Lung (tissue), 12 donors: ENCODE data around the gene CMTM5. TPM values are rescaled to one million over a fixed set of nuclear protein-coding genes. Genes with fewer than 3 reads are reported as not detected.

ENCODE experiments used
- ATAC-seq: fragments of 200-7000 bp; cut with Tn5 transposase; one replicate; pipeline ENCODE4 v1.9.1; 2020; ENCODE audit warnings: moderate number of reproducible peaks; ENCODE audit not compliant: insufficient read depth, low FRiP score
- DNase-seq, 3 donors: peaks; one replicate each; pipeline ENCODE4 v3.0.0-alpha.2; 2013 to 2017
- H3K27ac ChIP-seq, 2 donors: one replicate each; pipeline ENCODE4 v1.5.1; 2013; ENCODE audit warnings: mild to moderate bottlenecking in 2 of 2, moderate library complexity in 2 of 2, control low read depth in 1 of 2, inconsistent platforms in 1 of 2, low read depth in 1 of 2, low read length in 1 of 2
- H3K27me3 ChIP-seq, 3 donors: one replicate each; pipeline ENCODE4 v1.5.1; 2013; ENCODE audit warnings: low read length in 2 of 3; ENCODE audit not compliant: control insufficient read depth in 3 of 3, insufficient read depth in 3 of 3
- H3K36me3 ChIP-seq, 4 donors: one replicate each; pipeline ENCODE4 v1.5.1; 2013; ENCODE audit warnings: low read length in 4 of 4, mild to moderate bottlenecking in 1 of 4, moderate library complexity in 1 of 4; ENCODE audit not compliant: control insufficient read depth in 4 of 4, insufficient read depth in 4 of 4
- H3K4me1 ChIP-seq, 5 donors: one replicate each; pipeline ENCODE4 v1.5.1; 2013; ENCODE audit warnings: low read length in 5 of 5, mild to moderate bottlenecking in 2 of 5, moderate library complexity in 1 of 5; ENCODE audit not compliant: control insufficient read depth in 5 of 5, insufficient read depth in 5 of 5
- H3K4me3 ChIP-seq: one replicate; pipeline ENCODE4 v1.5.1; 2013; ENCODE audit warnings: mild to moderate bottlenecking, control low read depth, moderate library complexity
- H3K9ac ChIP-seq, 2 donors: one replicate each; pipeline ENCODE4 v1.5.1; 2013; ENCODE audit warnings: low read length in 2 of 2, control low read depth in 1 of 2; ENCODE audit not compliant: insufficient read depth in 1 of 2
- H3K9me3 ChIP-seq, 4 donors: one replicate each; pipeline ENCODE4 v1.5.1; 2013; ENCODE audit warnings: low read length in 3 of 4, mild to moderate bottlenecking in 1 of 4, moderate library complexity in 1 of 4; ENCODE audit not compliant: control insufficient read depth in 4 of 4, insufficient read depth in 3 of 4
- WGBS, 2 donors: extraction: QIAGEN DNeasy Blood & Tissue Kit; methylation state at CpG; one replicate each; pipeline ENCODE4 v1.1.7; 2013; 5-methylcytosine and 5-hydroxymethylcytosine counted together
- polyA plus RNA-seq, 2 donors: library from polyadenylated mRNA; stranded (reverse); fragments of 200-250 nt; gene quantifications; one replicate each; pipeline ENCODE4 v1.2.1, GENCODE V29; 2013
- total RNA-seq, 2 donors: library from RNA; depleted of rRNA in 1 of 2; stranded (reverse); fragments of >200 nt in 1 of 2; gene quantifications; one replicate each; pipeline ENCODE4 v1.2.1, GENCODE V29; 2014 to 2021
- TF ChIP-seq, protein P1 (sequence below): IDR thresholded peaks from 2 replicates; pipeline ENCODE4 v1.5.1; 2012; ENCODE audit warnings: mild to moderate bottlenecking; ENCODE audit errors: control extremely low read depth, extremely low read depth
- donor health status: control.
- donor health status: control.
- donor health status: Bipolar disorder and iron deficiency.
- donor health status: healthy.
- donor health status: DM: yes; HTN: yes; CAD: no.

The CMTM5 gene
- total and polyA plus RNA-seq, 4 donors: 0.55 to 3.3 (median 1.4) TPM

DNA sequence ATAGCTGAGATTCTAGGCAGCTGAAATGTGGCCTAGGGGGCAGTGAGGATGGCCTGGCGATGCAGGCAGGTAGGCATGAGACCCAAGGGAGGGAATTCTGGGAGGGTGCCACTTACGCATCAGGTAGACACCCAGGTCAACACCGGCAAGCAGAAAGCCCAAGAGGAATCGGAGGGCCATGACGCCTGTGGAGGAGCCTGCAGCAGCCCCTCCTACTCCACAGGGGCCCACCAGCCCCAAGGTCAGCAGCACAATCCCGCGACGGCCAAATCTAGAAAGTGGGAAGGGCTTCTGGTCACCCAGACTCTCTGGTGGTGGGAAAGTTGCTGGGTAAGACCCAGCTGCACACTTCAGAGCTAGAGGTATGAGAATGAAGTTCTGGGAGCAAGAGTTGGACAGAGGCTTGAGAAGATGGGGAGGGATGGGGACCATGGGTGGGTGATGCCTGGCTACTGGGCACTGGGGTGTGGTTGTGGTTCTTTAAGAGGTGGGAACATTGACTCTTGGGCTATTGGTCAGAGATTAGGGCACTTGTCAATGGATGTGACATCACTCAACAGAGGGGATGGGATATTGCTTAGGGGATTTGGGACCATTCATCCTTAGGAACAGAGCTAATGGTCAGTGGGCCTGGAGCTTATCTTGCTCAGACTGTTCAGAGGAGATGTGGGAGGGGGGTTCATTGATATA is 27.5 kb upstream of the CMTM5 start:
- Histone ChIP-seq H3K4me1 (peaks cover 0 to 10% (median 6%) of the 10 kb centered on the region in 5 donors), H3K9ac (no peak overlapping the region), H3K36me3 (peaks cover 0 to 4% (median under 1%) of the 10 kb centered on the region in 4 donors), H3K9me3 (no peaks in the 10 kb centered on the region), H3K4me3 (no peak overlapping the region), H3K27me3 (no peaks in the 10 kb centered on the region), H3K27ac (no peak overlapping the region)
- 91 to 96% methylated on average over 8 of the region's 8 CpGs for WGBS, 2 donors
- no peak for DNase-seq
- TF ChIP-seq, protein P1, sequence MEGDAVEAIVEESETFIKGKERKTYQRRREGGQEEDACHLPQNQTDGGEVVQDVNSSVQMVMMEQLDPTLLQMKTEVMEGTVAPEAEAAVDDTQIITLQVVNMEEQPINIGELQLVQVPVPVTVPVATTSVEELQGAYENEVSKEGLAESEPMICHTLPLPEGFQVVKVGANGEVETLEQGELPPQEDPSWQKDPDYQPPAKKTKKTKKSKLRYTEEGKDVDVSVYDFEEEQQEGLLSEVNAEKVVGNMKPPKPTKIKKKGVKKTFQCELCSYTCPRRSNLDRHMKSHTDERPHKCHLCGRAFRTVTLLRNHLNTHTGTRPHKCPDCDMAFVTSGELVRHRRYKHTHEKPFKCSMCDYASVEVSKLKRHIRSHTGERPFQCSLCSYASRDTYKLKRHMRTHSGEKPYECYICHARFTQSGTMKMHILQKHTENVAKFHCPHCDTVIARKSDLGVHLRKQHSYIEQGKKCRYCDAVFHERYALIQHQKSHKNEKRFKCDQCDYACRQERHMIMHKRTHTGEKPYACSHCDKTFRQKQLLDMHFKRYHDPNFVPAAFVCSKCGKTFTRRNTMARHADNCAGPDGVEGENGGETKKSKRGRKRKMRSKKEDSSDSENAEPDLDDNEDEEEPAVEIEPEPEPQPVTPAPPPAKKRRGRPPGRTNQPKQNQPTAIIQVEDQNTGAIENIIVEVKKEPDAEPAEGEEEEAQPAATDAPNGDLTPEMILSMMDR: no peak
- ATAC-seq: no peak

DNA sequence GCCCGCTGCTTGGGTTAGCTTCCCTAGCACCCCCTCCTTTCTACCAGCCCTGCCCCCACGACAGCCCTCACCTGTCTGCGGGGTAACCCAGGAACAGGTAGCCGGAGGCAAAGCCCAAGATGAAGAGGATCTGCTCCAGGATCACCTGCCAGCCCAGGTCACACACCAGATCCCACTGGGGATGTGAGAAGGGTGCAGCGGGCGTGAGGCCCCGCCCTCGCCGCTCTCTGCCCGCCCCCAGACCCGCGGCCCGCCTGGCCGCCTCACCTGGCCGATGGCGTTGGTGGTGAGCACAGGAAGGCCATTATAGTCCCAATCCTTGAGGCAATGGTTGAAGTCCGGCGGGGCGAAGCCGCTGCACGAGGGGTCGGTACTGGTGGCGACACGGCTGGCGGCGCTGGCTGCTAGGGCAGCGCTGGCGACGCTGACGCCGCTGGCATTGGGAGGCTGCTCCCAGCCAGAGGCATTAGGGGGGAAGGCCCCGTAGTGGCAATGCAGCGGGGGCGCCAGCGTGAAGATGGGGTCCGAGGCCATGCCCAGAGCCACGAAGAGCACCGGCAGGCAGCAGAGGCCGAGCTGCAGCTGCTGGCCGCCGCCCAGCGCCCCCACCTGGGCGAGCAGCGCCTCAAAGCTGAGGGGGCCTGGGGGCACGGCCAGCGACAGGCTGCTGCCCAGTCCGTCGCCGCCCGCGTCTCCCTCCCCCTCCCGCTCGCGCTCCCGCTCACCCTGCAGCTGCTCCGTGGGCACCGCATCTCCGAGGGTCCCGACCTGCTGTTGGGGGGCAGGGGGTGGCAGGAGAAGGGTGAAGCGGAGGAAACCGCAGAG is 25.0 kb upstream of the CMTM5 start:
- H3K27ac ChIP-seq: no peak overlapping the region
- ATAC-seq (no peak), DNase-seq (no peak)
- H3K9ac ChIP-seq: no peak overlapping the region
- peaks cover 0 to 13% (median under 1%) of the 10 kb centered on the region in 4 donors for H3K36me3 ChIP-seq
- peaks cover 0 to 10% (median 6%) of the 10 kb centered on the region in 5 donors for H3K4me1 ChIP-seq
- no peaks in the 10 kb centered on the region for H3K9me3 ChIP-seq
- H3K4me3 ChIP-seq: peak overlapping the region; percentile 64
- TF ChIP-seq, protein P1: no peak
- H3K27me3 ChIP-seq: no peaks in the 10 kb centered on the region
- WGBS, 2 donors: 13 to 15% methylated on average over 55 to 61 of the region's 61 CpGs

DNA sequence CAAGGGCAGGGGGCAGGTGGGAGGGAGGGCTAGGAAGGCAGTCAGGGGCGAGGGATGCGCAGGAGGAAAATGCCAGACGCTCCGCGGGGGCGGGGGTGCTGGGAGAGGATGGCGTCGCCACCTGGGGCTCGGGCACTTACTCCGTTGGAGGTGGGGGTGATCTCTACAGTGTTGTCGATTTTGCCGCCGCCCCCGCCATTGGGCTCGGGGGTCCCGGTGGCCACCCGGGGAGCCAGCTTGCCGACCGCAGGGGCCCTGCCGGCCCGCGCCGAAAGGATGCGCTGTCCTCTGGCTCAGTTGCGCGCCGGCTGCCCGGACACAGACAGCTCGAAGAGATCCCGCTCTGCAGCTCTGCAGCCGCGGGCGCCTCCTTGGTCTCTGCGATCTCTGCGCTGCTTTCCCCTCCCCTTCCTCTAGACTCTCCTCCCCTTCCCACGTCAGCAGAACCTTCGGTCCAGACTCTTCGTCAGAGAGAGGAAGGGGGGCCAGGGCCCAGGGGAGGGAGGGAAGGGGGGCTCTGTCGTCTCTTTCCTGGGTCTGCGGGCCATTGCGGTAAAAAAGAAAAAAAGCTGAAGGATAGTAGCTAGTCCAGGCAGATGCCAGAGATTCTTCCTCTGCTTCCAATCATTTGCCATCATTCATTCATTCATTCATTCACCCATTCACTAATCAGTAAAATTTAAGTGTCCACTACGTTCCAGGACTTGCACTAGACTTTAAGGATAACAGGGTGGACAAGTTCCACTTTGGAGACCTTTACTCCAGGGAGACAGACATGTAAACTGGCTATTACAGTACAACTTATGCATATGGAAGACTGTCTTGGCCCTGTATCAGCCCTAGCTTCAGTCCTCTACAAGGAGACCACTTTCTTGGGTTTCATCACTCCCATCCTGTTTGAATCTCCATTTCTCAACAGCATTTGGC is 24.1 kb upstream of the CMTM5 start, which contains the start of gene SLC22A17:
Gene SLC22A17, minus strand, starts transcription at position 382 of the 927 bp plus-strand sequence.
- peaks cover 0 to 13% (median 2%) of the 10 kb centered on the region in 4 donors for H3K36me3 ChIP-seq
- H3K4me3 ChIP-seq: peak within 1 kb of the TSS; percentile 64
- no peaks in the 10 kb centered on the region for H3K9me3 ChIP-seq
- peaks cover 0 to 10% (median 6%) of the 10 kb centered on the region in 5 donors for H3K4me1 ChIP-seq
- WGBS, 2 donors: 1 to 3% methylated on average over 36 to 42 of the region's 42 CpGs
- H3K27me3 ChIP-seq: no peaks in the 10 kb centered on the region
- peak; percentile 74 for ATAC-seq
- TF ChIP-seq, protein P1: no peak
- H3K9ac ChIP-seq: peak within 1 kb of the TSS in 1 of 2 donors; percentile 78
- no peak within 1 kb of the TSS for H3K27ac ChIP-seq
- DNase-seq: peak; percentile 93 to 96 (median 96)
